ENCODE results near the gene NDUFV1.

Gene NDUFV1

DNA sequence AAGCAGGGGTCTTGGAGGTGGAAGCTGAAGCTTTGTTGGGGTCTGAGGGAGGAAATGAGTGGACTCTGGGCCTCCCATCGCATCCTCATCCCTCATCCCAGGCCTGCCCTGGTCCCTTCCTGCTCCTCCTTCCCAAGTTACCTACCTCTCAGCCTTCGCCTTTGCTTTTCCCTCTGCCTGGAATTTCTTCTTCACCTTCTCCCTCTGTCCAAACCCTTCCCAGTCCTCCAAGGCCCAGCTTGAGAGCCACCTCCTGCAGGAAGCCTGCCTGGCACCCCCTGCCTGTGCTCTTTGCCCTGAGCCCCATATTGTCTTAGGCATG is 25.1 kb downstream of the NDUFV1 start:
- H2AFZ ChIP-seq (ENCODE audit: low read depth, low read length) = no peak overlapping the region
- peaks cover 53% of the 10 kb centered on the region for H3K4me1 ChIP-seq (ENCODE audit: insufficient read depth, low read length)
- peak overlapping the region; percentile 98; the same call in 1 of the 2 replicates for H3K4me2 ChIP-seq (ENCODE audit: insufficient read depth, low read length)
- no peak overlapping the region for H3K4me3 ChIP-seq (ENCODE audit: low read depth in 1 of 2, low read length in 2 of 2)
- H3K79me2 ChIP-seq (ENCODE audit: insufficient read depth, low read length) = peaks cover 25% of the 10 kb centered on the region
- TF ChIP-seq, protein P1, sequence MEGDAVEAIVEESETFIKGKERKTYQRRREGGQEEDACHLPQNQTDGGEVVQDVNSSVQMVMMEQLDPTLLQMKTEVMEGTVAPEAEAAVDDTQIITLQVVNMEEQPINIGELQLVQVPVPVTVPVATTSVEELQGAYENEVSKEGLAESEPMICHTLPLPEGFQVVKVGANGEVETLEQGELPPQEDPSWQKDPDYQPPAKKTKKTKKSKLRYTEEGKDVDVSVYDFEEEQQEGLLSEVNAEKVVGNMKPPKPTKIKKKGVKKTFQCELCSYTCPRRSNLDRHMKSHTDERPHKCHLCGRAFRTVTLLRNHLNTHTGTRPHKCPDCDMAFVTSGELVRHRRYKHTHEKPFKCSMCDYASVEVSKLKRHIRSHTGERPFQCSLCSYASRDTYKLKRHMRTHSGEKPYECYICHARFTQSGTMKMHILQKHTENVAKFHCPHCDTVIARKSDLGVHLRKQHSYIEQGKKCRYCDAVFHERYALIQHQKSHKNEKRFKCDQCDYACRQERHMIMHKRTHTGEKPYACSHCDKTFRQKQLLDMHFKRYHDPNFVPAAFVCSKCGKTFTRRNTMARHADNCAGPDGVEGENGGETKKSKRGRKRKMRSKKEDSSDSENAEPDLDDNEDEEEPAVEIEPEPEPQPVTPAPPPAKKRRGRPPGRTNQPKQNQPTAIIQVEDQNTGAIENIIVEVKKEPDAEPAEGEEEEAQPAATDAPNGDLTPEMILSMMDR (IDR thresholded peaks at IDR 0.05; ENCODE audit: borderline replicate concordance, extremely low read depth, low read length, poor library complexity, severe bottlenecking) = no peak
- no peak for TF ChIP-seq EZH2 (IDR thresholded peaks at IDR 0.05; ENCODE audit: borderline replicate concordance, low read depth, low read length, severe bottlenecking)
- H4K20me1 ChIP-seq (ENCODE audit: insufficient read depth, low read length) = no peaks in the 10 kb centered on the region
- H3K27ac ChIP-seq (ENCODE audit: low read length) = peak overlapping the region; percentile 97
- DNase-seq (no peak), ATAC-seq (ENCODE audit: insufficient read depth, low read depth) (no peak)
- peaks cover 20% of the 10 kb centered on the region for H3K36me3 ChIP-seq (ENCODE audit: insufficient read depth, low read length)
- H3K27me3 ChIP-seq (ENCODE audit: insufficient read depth, low read length, poor library complexity) = no peaks in the 10 kb centered on the region
- H3K9me3 ChIP-seq (ENCODE audit: insufficient read depth, low read length, severe bottlenecking) = no peaks in the 10 kb centered on the region
- peak overlapping the region; percentile 90; the same call in 1 of the 2 replicates for H3K9ac ChIP-seq (ENCODE audit: low read depth, low read length)

DNA sequence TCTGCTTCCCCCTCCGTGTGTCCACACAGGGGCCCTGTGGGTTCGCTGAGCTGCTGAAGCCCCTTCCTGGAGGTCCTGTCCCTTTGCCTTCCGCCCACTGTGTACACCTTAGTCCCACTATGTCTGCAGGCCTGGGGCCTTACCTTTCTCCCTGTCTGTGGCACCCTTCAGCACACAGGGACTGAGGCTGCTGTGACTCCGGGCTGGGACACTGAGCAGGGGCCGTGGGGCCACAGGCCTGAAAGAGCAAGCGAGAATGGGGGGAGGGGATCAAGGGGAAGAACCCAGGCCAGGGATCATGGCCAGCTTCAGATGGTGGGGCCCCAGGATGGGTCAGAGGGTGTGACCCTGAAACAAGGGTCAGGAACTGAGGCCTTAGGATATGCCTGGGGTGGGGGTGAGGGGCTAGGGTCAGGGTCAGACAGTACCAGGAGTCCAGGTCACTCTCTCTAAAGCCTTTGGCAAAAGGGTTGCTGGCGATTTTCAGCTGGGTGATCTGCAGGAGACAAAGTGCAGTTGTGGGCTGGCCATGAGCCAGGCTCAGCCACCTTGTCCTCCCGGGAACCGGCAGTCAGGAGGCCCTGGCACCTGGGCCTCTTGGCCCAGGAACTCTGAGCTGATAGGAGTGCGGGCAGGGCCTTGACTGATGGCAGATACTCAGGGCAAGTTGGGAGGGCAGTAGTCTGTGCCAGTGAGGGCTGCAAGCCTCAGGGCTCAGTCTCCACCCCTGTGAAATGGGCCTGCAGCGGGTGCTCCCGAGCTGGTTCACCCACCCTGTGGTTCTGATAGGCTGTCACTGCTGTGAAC is 25.6 kb downstream of the NDUFV1 start:
- peak overlapping the region; percentile 90; the same call in 1 of the 2 replicates for H3K9ac ChIP-seq (ENCODE audit: low read depth, low read length)
- H3K27me3 ChIP-seq (ENCODE audit: insufficient read depth, low read length, poor library complexity) = no peaks in the 10 kb centered on the region
- H2AFZ ChIP-seq (ENCODE audit: low read depth, low read length) = no peak overlapping the region
- H3K9me3 ChIP-seq (ENCODE audit: insufficient read depth, low read length, severe bottlenecking) = no peaks in the 10 kb centered on the region
- peak overlapping the region; percentile 97 for H3K27ac ChIP-seq (ENCODE audit: low read length)
- H3K4me3 ChIP-seq (ENCODE audit: low read depth in 1 of 2, low read length in 2 of 2) = no peak overlapping the region
- H3K4me1 ChIP-seq (ENCODE audit: insufficient read depth, low read length) = peaks cover 47% of the 10 kb centered on the region
- no peaks in the 10 kb centered on the region for H4K20me1 ChIP-seq (ENCODE audit: insufficient read depth, low read length)
- ATAC-seq (ENCODE audit: insufficient read depth, low read depth) (no peak), DNase-seq (no peak)
- H3K79me2 ChIP-seq (ENCODE audit: insufficient read depth, low read length) = peaks cover 25% of the 10 kb centered on the region
- TF ChIP-seq EZH2 (IDR thresholded peaks at IDR 0.05; ENCODE audit: borderline replicate concordance, low read depth, low read length, severe bottlenecking) = no peak
- TF ChIP-seq, protein P1 (IDR thresholded peaks at IDR 0.05; ENCODE audit: borderline replicate concordance, extremely low read depth, low read length, poor library complexity, severe bottlenecking) = no peak
- peaks cover 14% of the 10 kb centered on the region for H3K36me3 ChIP-seq (ENCODE audit: insufficient read depth, low read length)
- H3K4me2 ChIP-seq (ENCODE audit: insufficient read depth, low read length) = 0 out of 2 replicates have a peak overlapping the region, but pooled peaks have one; percentile 98

- Histone ChIP-seq H3K9ac (ENCODE audit: low read depth, low read length) (no peak overlapping the region; the same call in 1 of the 2 replicates), H3K36me3 (ENCODE audit: insufficient read depth, low read length) (peaks cover 7% of the 10 kb centered on the region), H3K27me3 (ENCODE audit: insufficient read depth, low read length, poor library complexity) (no peaks in the 10 kb centered on the region), H4K20me1 (ENCODE audit: insufficient read depth, low read length) (no peaks in the 10 kb centered on the region), H3K4me3 (ENCODE audit: low read depth in 1 of 2, low read length in 2 of 2) (no peak overlapping the region), H3K27ac (ENCODE audit: low read length) (peak overlapping the region; percentile 14; the same call in 1 of the 2 replicates), H2AFZ (ENCODE audit: low read depth, low read length) (no peak overlapping the region), H3K9me3 (ENCODE audit: insufficient read depth, low read length, severe bottlenecking) (no peaks in the 10 kb centered on the region), H3K79me2 (ENCODE audit: insufficient read depth, low read length) (peaks cover 20% of the 10 kb centered on the region), H3K4me2 (ENCODE audit: insufficient read depth, low read length) (no peak overlapping the region), H3K4me1 (ENCODE audit: insufficient read depth, low read length) (peaks cover 39% of the 10 kb centered on the region)
- no peak for DNase-seq
- no peak for TF ChIP-seq EZH2 (IDR thresholded peaks at IDR 0.05; ENCODE audit: borderline replicate concordance, low read depth, low read length, severe bottlenecking)
- TF ChIP-seq, protein P1 (IDR thresholded peaks at IDR 0.05; ENCODE audit: borderline replicate concordance, extremely low read depth, low read length, poor library complexity, severe bottlenecking) = no peak
- ATAC-seq (ENCODE audit: insufficient read depth, low read depth) = no peak
Observed at GRCh38 chr11:67632982-67633755, 26.4 kb downstream of the NDUFV1 start.

Measured in DND-41 (cell line).